MM.1S (cell line): ENCODE measurements around the gene ZDHHC8.

ENCODE experiments used
- CTCF ChIP-seq: fragments of 300-600 bp; sonication (generic); IDR thresholded peaks from 2 replicates; pipeline ENCODE4 v1.5.1; 2016; ENCODE audit warnings: antibody characterized with exemption, low read length, mixed read lengths
- EZH2 ChIP-seq: fragments of 300-600 bp; sonication (generic); optimal IDR thresholded peaks from 2 replicates; pipeline ENCODE3; 2017; ENCODE audit warnings: low read depth, mild to moderate bottlenecking, antibody characterized with exemption, low read length, mixed read lengths

- TF ChIP-seq EZH2, result no peak
- no peak for TF ChIP-seq CTCF
These were observed 62.3 kb downstream of the ZDHHC8 start for GRCh38 chr22:20193761-20194494.
